Measurements from ENCODE around the gene RPL18A.

The RPL18A gene

GRCh38 chr19:17859533-17860330 lies at the start of gene RPL18A:
TSS of gene RPL18A (plus strand) at chr19:17859910. CDS start at chr19:17859957, 47 bp downstream.
- DNase-seq (ENCODE audit: low read depth), result peak; percentile 100
- peak; percentile 64 for TF ChIP-seq CTCF (conservative IDR thresholded peaks at IDR 0.05; ENCODE audit: control insufficient read depth, insufficient read depth, low read depth, low read length)
- H3K4me3 ChIP-seq (ENCODE audit: control insufficient read depth, low read depth, low read length), result peak within 1 kb of the TSS; percentile 88

GRCh38 chr19:17811103-17811502 lies 48.6 kb upstream of the RPL18A start:
- no peak for DNase-seq (ENCODE audit: low read depth)
- no peak overlapping the region for H3K4me3 ChIP-seq (ENCODE audit: control insufficient read depth, low read depth, low read length)
- no peak for TF ChIP-seq CTCF (conservative IDR thresholded peaks at IDR 0.05; ENCODE audit: control insufficient read depth, insufficient read depth, low read depth, low read length)

GRCh38 chr19:17811681-17812080 lies 48.0 kb upstream of the RPL18A start:
- H3K4me3 ChIP-seq (ENCODE audit: control insufficient read depth, low read depth, low read length), result no peak overlapping the region
- no peak for TF ChIP-seq CTCF (conservative IDR thresholded peaks at IDR 0.05; ENCODE audit: control insufficient read depth, insufficient read depth, low read depth, low read length)

GRCh38 chr19:17812099-17812498 lies 47.6 kb upstream of the RPL18A start:
- DNase-seq (ENCODE audit: low read depth), result no peak
- H3K4me3 ChIP-seq (ENCODE audit: control insufficient read depth, low read depth, low read length), result no peak overlapping the region
- TF ChIP-seq CTCF (conservative IDR thresholded peaks at IDR 0.05; ENCODE audit: control insufficient read depth, insufficient read depth, low read depth, low read length), result no peak

More at GRCh38 chr19:17811681-17812080, 48.0 kb upstream of the RPL18A start:
- DNase-seq (ENCODE audit: low read depth), result no peak

- no peak for DNase-seq (ENCODE audit: low read depth)
- TF ChIP-seq CTCF (conservative IDR thresholded peaks at IDR 0.05; ENCODE audit: control insufficient read depth, insufficient read depth, low read depth, low read length), result no peak
- H3K4me3 ChIP-seq (ENCODE audit: control insufficient read depth, low read depth, low read length), result no peak overlapping the region
Observed at GRCh38 chr19:17817668-17818363, 41.9 kb upstream of the RPL18A start.

GRCh38 chr19:17821190-17821589 lies 38.5 kb upstream of the RPL18A start, which contains the start of gene INSL3:
TSS of gene INSL3 (minus strand) at chr19:17821519. CDS start at chr19:17821506, 13 bp downstream.
- H3K4me3 ChIP-seq (ENCODE audit: control insufficient read depth, low read depth, low read length), result no peak within 1 kb of the TSS
- no peak for TF ChIP-seq CTCF (conservative IDR thresholded peaks at IDR 0.05; ENCODE audit: control insufficient read depth, insufficient read depth, low read depth, low read length)
- no peak for DNase-seq (ENCODE audit: low read depth)
